ENCODE results near the gene SLC31A2.

SLC31A2 gene

DNA sequence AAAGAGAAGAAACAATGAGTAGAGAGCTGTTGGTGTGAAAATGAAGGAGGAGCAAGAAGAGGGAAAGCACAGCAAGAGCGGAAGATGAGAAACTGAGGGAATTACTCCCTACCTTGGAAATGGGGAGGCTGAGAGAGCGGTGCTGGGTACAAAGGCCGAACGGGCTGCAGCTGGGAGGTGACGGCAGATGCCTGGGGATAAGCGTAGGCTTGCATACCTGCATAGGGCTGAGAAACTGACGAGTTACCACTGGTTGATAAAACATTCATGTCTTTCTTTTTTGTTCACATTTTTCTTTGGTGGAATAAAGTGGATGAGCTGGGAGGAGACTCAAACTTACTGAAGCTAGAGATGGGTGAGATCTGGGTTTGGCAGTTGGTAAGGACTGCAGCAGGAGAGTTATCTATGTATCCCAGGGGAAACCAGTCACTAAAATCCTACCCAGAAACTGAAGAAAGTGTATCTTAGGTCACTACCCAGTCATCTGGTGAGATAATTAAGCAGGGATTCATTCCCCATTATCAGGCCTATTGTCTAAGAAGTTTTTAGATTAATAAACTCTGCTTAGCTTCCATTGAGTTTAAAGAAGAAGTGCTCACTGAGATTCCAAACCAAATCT lies 35.4 kb downstream of the SLC31A2 start:
- no peak for DNase-seq (ENCODE audit: low read depth in 2 of 2)

DNA sequence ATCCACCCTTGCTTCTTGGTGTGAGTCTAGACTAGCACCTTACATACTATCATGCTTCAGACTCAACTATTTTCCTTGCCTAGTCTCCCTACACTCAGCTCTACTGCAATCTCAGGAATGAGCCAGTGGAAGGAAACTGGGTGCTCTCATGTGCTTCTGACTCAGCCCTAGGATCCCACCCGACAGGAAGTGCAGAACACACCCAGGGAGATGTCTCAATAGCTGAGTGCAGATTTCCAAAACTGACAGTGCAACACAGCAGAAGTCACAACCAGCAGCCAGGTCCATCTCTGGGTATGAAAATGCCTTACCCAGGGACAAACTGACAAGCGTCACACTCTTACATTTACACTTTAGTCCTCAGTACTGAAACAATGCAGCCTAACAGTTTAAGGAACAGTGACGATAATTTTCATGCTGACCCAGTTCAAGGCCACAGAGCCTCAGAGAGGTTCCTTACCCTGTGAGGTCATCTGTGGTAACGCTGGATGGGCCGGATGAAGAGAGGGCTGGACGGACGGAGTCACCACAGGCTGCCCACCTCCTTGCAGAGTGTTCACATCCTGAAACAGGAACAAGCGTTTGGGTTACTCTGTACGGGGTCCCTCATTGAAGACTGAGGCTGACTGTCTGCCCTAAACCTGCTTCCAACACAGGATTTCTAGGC lies 37.3 kb downstream of the SLC31A2 start:
- DNase-seq (ENCODE audit: low read depth in 2 of 2) = no peak

DNA sequence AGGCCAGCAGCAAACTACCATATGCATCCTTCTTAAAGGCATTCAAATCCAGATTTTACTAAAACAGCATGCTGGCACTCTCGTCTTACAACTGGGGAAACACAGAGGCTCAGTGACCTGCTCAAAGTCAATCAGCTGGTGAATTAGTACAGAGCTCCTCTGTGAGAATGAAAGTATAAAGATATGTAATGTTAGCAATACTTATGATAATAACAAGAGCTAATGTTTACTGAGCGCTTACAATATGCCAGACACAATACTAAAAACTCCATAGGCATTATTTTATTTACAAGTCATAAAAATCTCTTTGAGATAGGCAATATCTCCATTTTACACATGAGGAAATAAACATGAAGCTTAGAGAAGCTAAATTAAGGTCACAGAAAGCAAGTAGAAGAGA lies 41.6 kb downstream of the SLC31A2 start:
- no peak for DNase-seq (ENCODE audit: low read depth in 2 of 2)

DNA sequence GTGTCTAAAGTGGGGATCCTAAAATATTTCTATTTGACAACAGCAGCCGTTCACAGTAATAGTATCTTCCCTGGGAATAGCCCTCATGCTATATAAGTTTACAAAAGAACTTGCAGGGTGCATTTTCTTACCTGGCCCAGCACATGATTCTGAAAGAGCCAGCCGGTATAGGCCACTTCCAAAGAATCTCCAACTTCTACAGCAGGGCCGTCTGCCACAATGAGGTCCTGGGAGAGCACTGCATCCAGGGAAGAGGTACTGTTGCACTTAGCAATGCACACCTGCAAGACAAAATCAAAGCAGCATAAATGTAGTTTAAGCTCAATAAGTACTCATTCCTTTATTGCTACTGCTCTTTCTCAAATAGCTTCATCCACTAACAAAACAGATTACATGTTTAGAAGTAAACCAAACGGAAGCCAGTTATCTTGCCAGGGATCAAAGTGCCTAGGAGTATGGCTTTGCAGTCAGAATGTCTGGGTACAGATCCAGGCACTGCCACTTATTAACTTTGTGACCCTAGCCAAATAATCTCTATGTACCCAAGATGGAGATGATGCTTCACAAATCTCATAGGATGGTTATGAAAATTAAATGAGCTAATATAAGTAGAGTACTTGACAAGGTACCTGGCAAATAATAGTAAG lies 49.0 kb downstream of the SLC31A2 start:
- no peak for DNase-seq (ENCODE audit: low read depth in 2 of 2)

DNA sequence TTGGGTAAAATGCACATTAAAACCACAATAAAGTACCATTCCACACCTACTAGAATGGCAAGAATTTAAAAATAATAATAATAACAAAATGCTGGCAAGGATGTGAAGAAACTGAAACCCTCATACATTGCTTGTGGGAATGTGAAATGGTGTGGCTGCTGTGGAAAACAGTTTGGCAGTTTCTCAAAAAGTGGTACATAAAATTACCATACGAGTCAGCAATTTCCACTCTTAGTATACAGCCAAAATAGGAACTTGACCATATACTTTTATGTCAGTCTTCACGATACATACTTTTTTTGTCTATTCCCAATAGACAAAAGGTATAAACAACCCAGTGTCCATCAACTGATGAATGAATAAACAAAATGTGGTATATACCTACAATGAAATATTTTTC lies 54.6 kb downstream of the SLC31A2 start:
- DNase-seq (ENCODE audit: low read depth in 2 of 2) = no peak

DNA sequence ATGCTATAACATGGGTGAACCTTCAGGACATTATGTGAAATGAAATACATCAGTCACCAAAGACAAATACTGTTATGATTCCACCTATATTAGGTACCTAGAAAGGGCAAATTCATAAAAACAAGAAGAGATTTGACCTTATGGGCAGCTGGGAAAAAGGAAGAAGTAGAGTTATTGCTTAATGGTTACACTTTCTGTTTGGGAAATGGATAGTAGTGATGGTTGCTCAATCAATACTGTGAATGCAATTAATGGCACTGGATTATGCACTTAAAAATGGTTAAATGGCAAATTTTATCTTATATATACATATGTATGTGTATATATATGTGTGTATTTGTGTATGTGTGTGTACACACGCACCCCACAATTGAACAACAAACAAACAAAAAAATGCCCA lies 55.1 kb downstream of the SLC31A2 start:
- DNase-seq (ENCODE audit: low read depth in 2 of 2) = no peak

DNA sequence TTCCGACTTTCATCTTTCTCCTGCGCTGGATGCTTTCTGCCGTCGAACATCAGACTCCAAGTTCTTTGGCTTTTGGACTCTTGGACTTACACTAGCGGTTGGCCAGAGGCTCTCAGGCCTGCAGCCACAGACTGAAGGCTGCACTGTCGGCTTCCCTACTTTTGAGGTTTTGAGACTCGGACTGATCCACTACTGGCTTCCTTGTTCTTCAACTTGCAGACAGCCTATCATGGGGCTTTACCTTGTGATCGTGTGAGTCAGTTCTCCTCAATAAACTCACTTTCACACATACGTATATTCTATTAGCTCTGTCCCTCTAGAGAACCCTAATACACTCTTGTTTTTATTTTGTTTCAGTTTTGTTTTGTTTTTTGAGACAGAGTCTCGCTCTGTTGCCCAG lies 60.0 kb downstream of the SLC31A2 start:
- DNase-seq (ENCODE audit: low read depth in 2 of 2) = no peak
